ENCODE results near the gene TNFRSF25.

DNA sequence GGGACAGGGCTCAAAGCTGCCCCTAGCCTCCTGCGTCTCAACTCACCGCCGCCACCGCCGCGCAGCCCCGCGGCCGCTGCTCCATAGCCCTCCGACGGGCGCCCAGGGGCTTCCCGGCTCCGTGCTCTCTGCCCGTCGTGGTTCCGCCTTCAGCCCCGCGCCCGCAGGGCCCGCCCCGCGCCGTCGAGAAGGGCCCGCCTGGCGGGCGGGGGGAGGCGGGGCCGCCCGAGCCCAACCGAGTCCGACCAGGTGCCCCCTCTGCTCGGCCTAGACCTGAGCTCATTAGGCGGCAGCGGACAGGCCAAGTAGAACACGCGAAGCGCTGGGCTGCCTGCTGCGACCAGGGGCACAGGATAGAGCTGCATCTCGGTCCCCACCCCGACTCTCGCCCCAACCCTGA lies at the start of gene TNFRSF25:
- TF ChIP-seq, protein P1, sequence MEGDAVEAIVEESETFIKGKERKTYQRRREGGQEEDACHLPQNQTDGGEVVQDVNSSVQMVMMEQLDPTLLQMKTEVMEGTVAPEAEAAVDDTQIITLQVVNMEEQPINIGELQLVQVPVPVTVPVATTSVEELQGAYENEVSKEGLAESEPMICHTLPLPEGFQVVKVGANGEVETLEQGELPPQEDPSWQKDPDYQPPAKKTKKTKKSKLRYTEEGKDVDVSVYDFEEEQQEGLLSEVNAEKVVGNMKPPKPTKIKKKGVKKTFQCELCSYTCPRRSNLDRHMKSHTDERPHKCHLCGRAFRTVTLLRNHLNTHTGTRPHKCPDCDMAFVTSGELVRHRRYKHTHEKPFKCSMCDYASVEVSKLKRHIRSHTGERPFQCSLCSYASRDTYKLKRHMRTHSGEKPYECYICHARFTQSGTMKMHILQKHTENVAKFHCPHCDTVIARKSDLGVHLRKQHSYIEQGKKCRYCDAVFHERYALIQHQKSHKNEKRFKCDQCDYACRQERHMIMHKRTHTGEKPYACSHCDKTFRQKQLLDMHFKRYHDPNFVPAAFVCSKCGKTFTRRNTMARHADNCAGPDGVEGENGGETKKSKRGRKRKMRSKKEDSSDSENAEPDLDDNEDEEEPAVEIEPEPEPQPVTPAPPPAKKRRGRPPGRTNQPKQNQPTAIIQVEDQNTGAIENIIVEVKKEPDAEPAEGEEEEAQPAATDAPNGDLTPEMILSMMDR (IDR thresholded peaks at IDR 0.05; ENCODE audit: borderline replicate concordance, extremely low read depth, low read length, poor library complexity, severe bottlenecking): no peak
- no peak for TF ChIP-seq EZH2 (IDR thresholded peaks at IDR 0.05; ENCODE audit: borderline replicate concordance, low read depth, low read length, severe bottlenecking)

Data from DND-41 (cell line).